HG03060 (cell line): ENCODE results near the gene GREB1L.

Experiments
- ATAC-seq: cut with Tn5 transposase; IDR thresholded peaks from one replicate; pipeline ENCODE4 v1.9.1; 2021; ENCODE audit warnings: low read depth, moderate number of reproducible peaks; ENCODE audit not compliant: unreplicated experiment

Gene GREB1L

GRCh38 chr18:21472741-21473140, 230.7 kb downstream of the GREB1L start:
- ATAC-seq = no peak

GRCh38 chr18:21474621-21475020, 232.6 kb downstream of the GREB1L start:
- no peak for ATAC-seq

GRCh38 chr18:21479721-21480120, 237.7 kb downstream of the GREB1L start:
- ATAC-seq = no peak

- no peak for ATAC-seq
Observed at GRCh38 chr18:21481739-21482138, 239.7 kb downstream of the GREB1L start.

GRCh38 chr18:21483051-21483450, 241.0 kb downstream of the GREB1L start:
- ATAC-seq = no peak

- no peak for ATAC-seq
Observed at GRCh38 chr18:21484851-21485636, 243.0 kb downstream of the GREB1L start.

- ATAC-seq = no peak
Observed at GRCh38 chr18:21486905-21487437, 244.9 kb downstream of the GREB1L start.

- no peak for ATAC-seq
Observed at GRCh38 chr18:21489119-21489750, 247.2 kb downstream of the GREB1L start.

- no peak for ATAC-seq
Observed at GRCh38 chr18:21489919-21490495, 248.0 kb downstream of the GREB1L start.

GRCh38 chr18:21490748-21491147, 248.7 kb downstream of the GREB1L start:
- no peak for ATAC-seq

- ATAC-seq = no peak
Observed at GRCh38 chr18:21496277-21496835, 254.3 kb downstream of the GREB1L start.

GRCh38 chr18:21499997-21500396, 258.0 kb downstream of the GREB1L start:
- ATAC-seq = no peak

- no peak for ATAC-seq
Observed at GRCh38 chr18:21502661-21503060, 260.6 kb downstream of the GREB1L start.

- no peak for ATAC-seq
Observed at GRCh38 chr18:21507913-21508701, 266.1 kb downstream of the GREB1L start.

GRCh38 chr18:21509062-21509461, 267.0 kb downstream of the GREB1L start:
- no peak for ATAC-seq

GRCh38 chr18:21513292-21513691, 271.3 kb downstream of the GREB1L start:
- no peak for ATAC-seq

- no peak for ATAC-seq
Observed at GRCh38 chr18:21513741-21514140, 271.7 kb downstream of the GREB1L start.

- no peak for ATAC-seq
Observed at GRCh38 chr18:21522530-21522929, 280.5 kb downstream of the GREB1L start.

GRCh38 chr18:21525916-21526315, 283.9 kb downstream of the GREB1L start:
- ATAC-seq = no peak

GRCh38 chr18:21526463-21526862, 284.4 kb downstream of the GREB1L start:
- no peak for ATAC-seq
